H1 (cell line): ENCODE data around the gene CAPN1. TPM values are rescaled to one million over a fixed set of nuclear protein-coding genes. Genes with fewer than 3 reads are reported as not detected.

Experiments used
- CTCF ChIA-PET: fragments of 300-600 bp; sonication (Branson Sonifier 250); formaldehyde crosslinking; loops from one replicate; lab custom pipeline; 2021; ENCODE audit not compliant: partially characterized antibody; lab: Charles Lee
- POLR2A ChIA-PET: fragments of 300-600 bp; sonication (Branson Sonifier 250); formaldehyde crosslinking; loops from one replicate; lab custom pipeline; 2021; ENCODE audit warnings: inconsistent platforms; ENCODE audit not compliant: partially characterized antibody; lab: Charles Lee
- DNase-seq, 2 experiments: peaks; one replicate each; pipeline versions ENCODE4 v3.0.0 to v3.0.0-alpha.2; 2010 to 2022; ENCODE audit warnings: low spot score in 2 of 2, low read depth in 1 of 2, mixed read lengths in 1 of 2
- FAIRE-seq: peaks from 2 replicates; lab custom pipeline; 2011; peaks lifted over from hg19 to GRCh38; lab: Jason Lieb, UNC
- H2AFZ ChIP-seq: 2 replicates; pipeline ENCODE4 v1.8.1; 2012; ENCODE audit warnings: low read length, inconsistent platforms
- H2AK5ac ChIP-seq: 2 replicates; pipeline ENCODE4 v1.6.1; 2013; ENCODE audit warnings: low read depth, low read length
- H2BK120ac ChIP-seq: replicated peaks from 2 replicates; pipeline ENCODE3; 2013; ENCODE audit warnings: low read depth, low read length, inconsistent platforms
- H2BK12ac ChIP-seq: 2 replicates; pipeline ENCODE4 v1.6.1; 2013; ENCODE audit warnings: low read depth, low read length
- H2BK15ac ChIP-seq: 2 replicates; pipeline ENCODE4 v1.6.1; 2013; ENCODE audit warnings: low read length
- H2BK20ac ChIP-seq: 2 replicates; pipeline ENCODE4 v1.6.1; 2013; ENCODE audit warnings: low read length
- H2BK5ac ChIP-seq: 2 replicates; pipeline ENCODE4 v1.6.1; 2013; ENCODE audit warnings: low read depth, low read length
- H3K14ac ChIP-seq: 2 replicates; pipeline ENCODE4 v1.6.1; 2013; ENCODE audit warnings: inconsistent platforms; ENCODE audit not compliant: insufficient read length
- H3K18ac ChIP-seq: 2 replicates; pipeline ENCODE4 v1.6.1; 2013; ENCODE audit warnings: low read length; ENCODE audit errors: extremely low read depth
- H3K23ac ChIP-seq: 2 replicates; pipeline ENCODE4 v1.6.1; 2013; ENCODE audit warnings: inconsistent platforms; ENCODE audit not compliant: insufficient read length
- H3K23me2 ChIP-seq: 2 replicates; pipeline ENCODE4 v1.6.1; 2013; ENCODE audit warnings: low read depth, low read length
- H3K27ac ChIP-seq: 2 replicates; pipeline ENCODE4 v1.6.1; 2011; ENCODE audit warnings: low read depth, low read length, inconsistent platforms
- H3K27me3 ChIP-seq, 4 experiments: replicated peaks in 1 of 4; 1 replicate in 1 of 4; 2 replicates in 3 of 4; pipeline versions ENCODE4 v1.6.1 to v1.8.1; 2011 to 2013; ENCODE audit warnings: low read length in 3 of 4, mild to moderate bottlenecking in 3 of 4, inconsistent platforms in 2 of 4, mixed read lengths in 2 of 4, moderate library complexity in 1 of 4; ENCODE audit not compliant: control insufficient read depth in 3 of 4, insufficient read depth in 3 of 4; ENCODE audit errors: extremely low read depth in 1 of 4
- H3K36me3 ChIP-seq, 4 experiments: 2 replicates each; pipeline versions ENCODE4 v1.6.1 to v1.8.1; 2011 to 2013; ENCODE audit warnings: mild to moderate bottlenecking in 4 of 4, low read length in 3 of 4, moderate library complexity in 2 of 4, control low read depth in 1 of 4, inconsistent platforms in 1 of 4; ENCODE audit not compliant: insufficient read depth in 4 of 4, control insufficient read depth in 2 of 4
- H3K4ac ChIP-seq: replicated peaks from 2 replicates; pipeline ENCODE3; 2013; ENCODE audit warnings: low read length, low read depth, mixed read lengths, inconsistent platforms; ENCODE audit not compliant: insufficient read length
- H3K4me1 ChIP-seq, 4 experiments: replicated peaks in 1 of 4; 1 replicate in 1 of 4; 2 replicates in 3 of 4; pipeline versions ENCODE4 v1.6.1 to v1.8.1; 2011 to 2013; ENCODE audit warnings: low read length in 3 of 4, inconsistent platforms in 2 of 4, mixed read lengths in 1 of 4; ENCODE audit not compliant: insufficient read depth in 4 of 4, control insufficient read depth in 3 of 4
- H3K4me2 ChIP-seq, 2 experiments: 2 replicates each; pipeline versions ENCODE4 v1.6.1 to v1.8.1; 2011 to 2013; ENCODE audit warnings: low read depth in 2 of 2, low read length in 2 of 2, control low read depth in 1 of 2, inconsistent platforms in 1 of 2, mild to moderate bottlenecking in 1 of 2; ENCODE audit not compliant: insufficient read depth in 1 of 2
- H3K4me3 ChIP-seq, 4 experiments: fragments of 200-600, 300-600 bp in 1 of 4; sonication (generic), shearing (Covaris generic), sonication (Bioruptor Twin) in 1 of 4; 2 replicates each; pipeline versions ENCODE4 v1.5.1 to v1.8.1; 2011 to 2016; ENCODE audit warnings: low read length in 4 of 4, low read depth in 3 of 4, control low read depth in 2 of 4, inconsistent platforms in 2 of 4, mild to moderate bottlenecking in 2 of 4, mixed read lengths in 1 of 4, moderate library complexity in 1 of 4; ENCODE audit not compliant: insufficient read depth in 2 of 4; ENCODE audit errors: extremely low read depth in 1 of 4
- H3K56ac ChIP-seq: replicated peaks from 2 replicates; pipeline ENCODE3; 2013; ENCODE audit warnings: low read depth, mild to moderate bottlenecking, mixed read lengths, low read length, inconsistent platforms; ENCODE audit not compliant: insufficient read length
- H3K79me1 ChIP-seq: 2 replicates; pipeline ENCODE4 v1.6.1; 2013; ENCODE audit warnings: low read depth, low read length, control low read depth
- H3K79me2 ChIP-seq, 2 experiments: 2 replicates each; pipeline versions ENCODE4 v1.6.1 to v1.8.1; 2012 to 2013; ENCODE audit warnings: low read length in 2 of 2, mild to moderate bottlenecking in 2 of 2, inconsistent platforms in 1 of 2; ENCODE audit not compliant: insufficient read depth in 2 of 2, control insufficient read depth in 1 of 2
- H3K9ac ChIP-seq, 4 experiments: replicated peaks in 1 of 4; 1 replicate in 1 of 4; 2 replicates in 3 of 4; pipeline versions ENCODE4 v1.6.1 to v1.8.1; 2011 to 2013; ENCODE audit warnings: low read depth in 3 of 4, low read length in 3 of 4, control low read depth in 2 of 4, mild to moderate bottlenecking in 2 of 4, moderate library complexity in 2 of 4, inconsistent platforms in 1 of 4; ENCODE audit errors: extremely low read depth in 1 of 4
- H3K9me3 ChIP-seq, 2 experiments: 2 replicates each; pipeline versions ENCODE4 v1.6.1 to v1.8.1; 2012 to 2013; ENCODE audit warnings: mild to moderate bottlenecking in 2 of 2, moderate library complexity in 2 of 2, control low read depth in 1 of 2, inconsistent platforms in 1 of 2, low read depth in 1 of 2, low read length in 1 of 2, mixed read lengths in 1 of 2; ENCODE audit not compliant: insufficient read depth in 2 of 2
- H4K20me1 ChIP-seq, 2 experiments: replicated peaks in 1 of 2; 2 replicates each; pipeline versions ENCODE3 to v1.8.1; 2011 to 2013; ENCODE audit warnings: inconsistent platforms in 2 of 2, low read length in 2 of 2, mild to moderate bottlenecking in 1 of 2; ENCODE audit not compliant: insufficient read depth in 2 of 2, control insufficient read depth in 1 of 2
- H4K5ac ChIP-seq: 2 replicates; pipeline ENCODE4 v1.6.1; 2013; ENCODE audit warnings: low read length, low read depth, mixed read lengths, inconsistent platforms; ENCODE audit not compliant: insufficient read length
- H4K8ac ChIP-seq: 2 replicates; pipeline ENCODE4 v1.8.0; 2013; ENCODE audit warnings: mild to moderate bottlenecking, moderate library complexity, low read length, inconsistent platforms; ENCODE audit not compliant: insufficient read depth; ENCODE audit errors: extremely low read depth
- H4K91ac ChIP-seq: replicated peaks from 2 replicates; pipeline ENCODE3; 2013; ENCODE audit warnings: low read length, mixed read lengths, inconsistent platforms; ENCODE audit not compliant: insufficient read length
- CBX5 ChIP-seq: fragments of 300-800, 300-1000 bp; sonication (generic); IDR thresholded peaks from 2 replicates; pipeline ENCODE4 v1.7.1; 2016; ENCODE audit warnings: antibody characterized with exemption, low read length, low read depth
- CEBPB ChIP-seq: IDR thresholded peaks from 2 replicates; pipeline ENCODE4 v1.6.1; 2012; ENCODE audit warnings: low read depth, low read length
- CTCF ChIP-seq, 3 experiments: IDR thresholded peaks; 1 replicate in 2 of 3; 2 replicates in 1 of 3; pipeline versions ENCODE4 v1.5.1 to v1.6.1; 2011; ENCODE audit warnings: low read length in 3 of 3, mild to moderate bottlenecking in 3 of 3, inconsistent platforms in 2 of 3, low read depth in 1 of 3, moderate library complexity in 1 of 3; ENCODE audit not compliant: insufficient read depth in 1 of 3; ENCODE audit errors: control extremely low read depth in 1 of 3
- KDM5A ChIP-seq: fragments of 200-600 bp; IDR thresholded peaks from 2 replicates; pipeline ENCODE4 v1.7.1; 2012; ENCODE audit warnings: mild to moderate bottlenecking, low read length, inconsistent platforms, mixed read lengths
- RAD21 ChIP-seq, 2 experiments: IDR thresholded peaks in 1 of 2; conservative IDR thresholded peaks in 1 of 2; 2 replicates each; pipeline ENCODE4 v1.6.1; 2011; ENCODE audit warnings: low read depth in 2 of 2, low read length in 2 of 2, improper control_type of control experiment in 1 of 2, inconsistent platforms in 1 of 2, mild to moderate bottlenecking in 1 of 2, moderate library complexity in 1 of 2
- RNF2 ChIP-seq: fragments of 200-900, 300-1000 bp; sonication (generic); IDR thresholded peaks from 2 replicates; pipeline ENCODE4 v1.7.1; 2016; ENCODE audit warnings: borderline replicate concordance, low read depth, mild to moderate bottlenecking, antibody characterized with exemption, low read length; ENCODE audit not compliant: poor library complexity, severe bottlenecking; ENCODE audit errors: missing control alignments
- SIN3A ChIP-seq, 2 experiments: IDR thresholded peaks in 1 of 2; conservative IDR thresholded peaks in 1 of 2; 2 replicates each; pipeline ENCODE4 v1.6.1; 2011 to 2012; ENCODE audit warnings: low read length in 2 of 2, improper control_type of control experiment in 1 of 2, low read depth in 1 of 2, mild to moderate bottlenecking in 1 of 2
- SP4 ChIP-seq: IDR thresholded peaks from 2 replicates; pipeline ENCODE4 v1.6.1; 2012; ENCODE audit warnings: low read length, inconsistent platforms
- WGBS, 2 experiments: shearing (Covaris generic) in 1 of 2; methylation state at CpG; one replicate each; pipeline versions ENCODE4 v1.1.6 to v1.1.7; 2013 to 2015; ENCODE audit warnings: low lambda C conversion rate in 2 of 2, mixed read lengths in 2 of 2, inconsistent platforms in 1 of 2, low coverage in 1 of 2, missing lambda C conversion rate in 1 of 2; ENCODE audit not compliant: insufficient replicate concordance in 2 of 2, insufficient coverage in 1 of 2, insufficient read length in 1 of 2; ENCODE audit errors: extremely low coverage in 1 of 2, missing lambda C conversion rate in 1 of 2; 5-methylcytosine and 5-hydroxymethylcytosine counted together
- polyA plus RNA-seq, 7 experiments: library from polyadenylated mRNA; depleted of rRNA in 3 of 7; stranded (reverse) in 5 of 7; unstranded in 2 of 7; fragments of >200 nt in 5 of 7; fragments of 200-250 nt in 2 of 7; gene quantifications; 1 replicate in 5 of 7; 2 replicates in 1 of 7; 4 replicates in 1 of 7; pipeline versions ENCODE4 v1.2.1 to v1.2.3, GENCODE V29; 2011 to 2013; ENCODE audit warnings: missing spikeins in 2 of 7, mixed read lengths in 2 of 7
- total RNA-seq: library from RNA; stranded (reverse); fragmentation: NEBNext Ultra II Directional; extraction: Animal tissue kit (Norgen Biotek cat#: 25700); gene quantifications from 2 replicates; pipeline ENCODE4 v1.2.1, GENCODE V29; 2021

The CAPN1 gene
- total and polyA plus RNA-seq, 2 of the 8 experiments (the other 6 are each of a cell fraction or from before 2014, with no cell fraction given): 194 to 233 TPM

GRCh38 chr11:65185869-65186341 lies 4.2 kb downstream of the CAPN1 start:
- Histone ChIP-seq H2BK5ac (peak overlapping the region; percentile 66; the same call in 1 of the 2 replicates), H3K79me1 (peaks cover 12% of the 10 kb centered on the region; the same call in 1 of the 2 replicates), H3K79me2 (peaks cover 0 to 13% of the 10 kb centered on the region in 2 experiments; a peak in 2 of 4 replicates), H3K9me3 (no peaks in the 10 kb centered on the region), H2AFZ (no peak overlapping the region), H2BK20ac (no peak overlapping the region), H2BK12ac (no peak overlapping the region; the same call in 1 of the 2 replicates), H3K4me3 (peak overlapping the region in 1 of 4 experiments; percentile 82; a peak in 3 of 8 replicates), H3K36me3 (peaks cover 19 to 52% (median 34%) of the 10 kb centered on the region in 4 experiments), H4K20me1 (peaks cover 2 to 5% of the 10 kb centered on the region in 2 experiments), H3K23ac (no peak overlapping the region), H3K27ac (0 out of 2 replicates have a peak overlapping the region, but pooled peaks have one; percentile 0), H3K23me2 (peaks cover 7% of the 10 kb centered on the region), H3K9ac (no peak overlapping the region), H2BK120ac (no peak overlapping the region), H3K4me2 (peak overlapping the region; percentile 72 to 92; a peak in 3 of 4 replicates), H3K14ac (no peak overlapping the region), H4K8ac (no peak overlapping the region), H3K56ac (no peak overlapping the region), H4K91ac (peak overlapping the region; percentile 56), H3K4me1 (peaks cover 7 to 38% (median 26%) of the 10 kb centered on the region in 4 experiments), H2BK15ac (no peak overlapping the region), H3K27me3 (no peaks in the 10 kb centered on the region), H4K5ac (peak overlapping the region; percentile 7), H2AK5ac (no peak overlapping the region), H3K18ac (peak overlapping the region; percentile 55), H3K4ac (no peak overlapping the region)
- DNase-seq (peak in 1 of 2 experiments; percentile 69), FAIRE-seq (no peak)
- 83% methylated on average over 18 of the region's 18 CpGs; no CpG with 5 or more reads in 1 of the 2 experiments for WGBS, 2 experiments
- POLR2A ChIA-PET: interaction anchor here (0.7 to 1.6 kb wide), 18 partner anchors 9 to 138 kb away, joined by 3 to 9 read pairs (median 5); partner anchors contain the start of genes FAU, MRPL49 and ZNHIT2
- CTCF ChIA-PET: interaction anchor here (0.6 to 7.3 kb wide), 23 partner anchors 9 to 147 kb away, joined by 3 to 47 read pairs (median 4); partner anchors contain the start of genes CDC42EP2, DPF2 and ZNHIT2
- TF ChIP-seq CTCF (IDR thresholded peaks at IDR 0.05; ENCODE audit: control extremely low read depth in 1 of 3, insufficient read depth in 1 of 3, low read depth in 1 of 3, low read length in 3 of 3) (peak; percentile 59 to 72 (median 63)), RAD21 (IDR thresholded peaks at IDR 0.05 in 1 of 2, conservative IDR thresholded peaks at IDR 0.05 in 1 of 2; ENCODE audit: low read depth in 2 of 2, low read length in 2 of 2) (peak; percentile 25 to 40; a peak in 3 of 4 replicates), CEBPB (peak; percentile 88), RNF2 (no peak), SP4 (no peak), SIN3A (conservative IDR thresholded peaks at IDR 0.05 in 1 of 2, IDR thresholded peaks at IDR 0.05 in 1 of 2; ENCODE audit: low read depth in 1 of 2, low read length in 2 of 2) (0 out of 4 replicates have a peak, but pooled peaks of 1 of the 2 experiments have one; percentile 54), CBX5 (no peak), KDM5A (no peak)
